GM18519 (cell line): ENCODE data around the gene OR51B6.
"Not testable (repeated sequence)": the region's sequence is repeated elsewhere in the genome, so short reads cannot be mapped to it uniquely, and the experiment has no call there.

Experiments
- ATAC-seq: cut with Tn5 transposase; IDR thresholded peaks from one replicate; pipeline ENCODE4 v1.9.1; 2021; ENCODE audit warnings: mild to moderate bottlenecking, moderate library complexity; ENCODE audit not compliant: unreplicated experiment, low FRiP score

Gene OR51B6, protein sequence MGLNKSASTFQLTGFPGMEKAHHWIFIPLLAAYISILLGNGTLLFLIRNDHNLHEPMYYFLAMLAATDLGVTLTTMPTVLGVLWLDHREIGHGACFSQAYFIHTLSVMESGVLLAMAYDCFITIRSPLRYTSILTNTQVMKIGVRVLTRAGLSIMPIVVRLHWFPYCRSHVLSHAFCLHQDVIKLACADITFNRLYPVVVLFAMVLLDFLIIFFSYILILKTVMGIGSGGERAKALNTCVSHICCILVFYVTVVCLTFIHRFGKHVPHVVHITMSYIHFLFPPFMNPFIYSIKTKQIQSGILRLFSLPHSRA

DNA sequence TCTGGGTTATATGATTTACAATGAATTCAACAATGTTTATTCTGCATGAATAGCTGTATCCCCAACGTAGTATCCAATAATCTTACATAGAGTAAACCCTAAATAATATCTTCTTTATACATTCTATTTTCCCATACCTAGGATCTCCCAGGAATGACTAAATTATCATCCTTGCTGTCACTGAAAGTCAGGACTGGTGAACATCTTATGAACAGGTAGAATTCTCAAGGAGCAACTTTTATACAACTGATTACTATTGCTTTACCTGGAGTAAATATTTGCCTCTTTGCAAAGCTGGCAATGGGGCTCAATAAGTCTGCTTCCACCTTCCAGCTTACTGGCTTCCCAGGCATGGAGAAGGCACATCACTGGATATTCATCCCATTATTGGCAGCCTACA lies at the start of gene OR51B6:
OR51B6 (plus strand) TSS at position 301 of the 400 bp plus-strand sequence; CDS start at position 301, 0 bp downstream.
- ATAC-seq = no peak

DNA sequence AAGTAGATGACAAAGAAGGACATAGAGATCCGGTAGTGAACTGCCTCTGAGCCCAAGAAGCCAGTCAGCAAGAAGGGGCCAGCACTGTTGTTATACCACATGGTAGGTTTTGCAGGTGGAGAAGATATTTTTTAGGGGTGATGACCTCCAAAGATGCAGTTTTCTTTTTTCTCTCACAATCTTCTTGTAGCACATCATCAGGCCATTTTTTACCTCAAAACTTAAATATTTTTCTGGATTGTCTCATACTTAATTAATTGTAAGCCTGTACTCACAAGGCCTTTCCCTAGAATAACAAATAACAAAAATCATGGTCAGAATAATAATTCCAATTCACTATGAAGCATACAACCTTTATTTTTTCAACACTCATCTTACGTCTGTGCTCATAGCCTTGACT lies 49.5 kb upstream of the OR51B6 start, which contains the start of gene OR51B4:
OR51B4 (minus strand) TSS at position 101 of the 400 bp plus-strand sequence; CDS start at position 101, 0 bp downstream.
- ATAC-seq = no peak

- no peak for ATAC-seq
Measured at GRCh38 chr11:5303626-5304025, 47.7 kb upstream of the OR51B6 start.

- ATAC-seq = no peak
Measured at GRCh38 chr11:5304046-5304445, 47.3 kb upstream of the OR51B6 start.

DNA sequence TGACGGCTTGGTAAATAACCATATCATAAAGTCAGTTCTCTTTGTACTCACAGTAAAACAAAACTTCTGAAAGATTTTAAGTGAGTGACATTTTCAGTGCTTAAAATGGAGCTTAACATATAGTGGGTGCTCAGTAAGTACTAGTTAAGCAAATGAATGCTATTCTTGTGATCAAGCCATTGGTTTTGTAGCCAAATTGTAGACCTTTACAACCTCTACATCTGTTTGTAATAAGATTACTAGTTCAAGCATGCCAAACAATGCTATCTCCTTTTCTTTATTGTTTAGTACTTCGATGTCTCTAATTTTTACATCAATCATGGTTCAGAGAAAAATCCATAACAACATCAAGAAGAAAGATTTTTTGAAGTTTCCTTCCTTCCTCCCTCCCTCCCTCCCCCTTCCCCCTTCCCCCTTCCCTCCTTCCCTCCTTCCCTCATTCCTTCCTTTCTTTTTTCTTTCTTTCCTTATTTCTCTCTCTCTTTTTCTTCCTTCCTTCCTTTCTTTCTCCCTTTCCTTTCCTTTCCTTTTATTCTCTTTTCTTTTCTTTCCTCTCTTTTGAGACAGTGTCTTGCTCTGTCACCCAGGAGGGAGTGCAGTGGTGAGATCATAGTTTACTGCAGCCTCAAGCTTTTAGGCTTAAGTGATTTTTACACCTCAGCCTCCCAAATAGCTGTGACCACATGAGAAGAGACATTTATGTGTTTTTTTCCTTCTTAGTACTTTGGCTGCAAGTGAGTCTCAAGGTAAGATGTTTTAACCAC lies 43.9 kb upstream of the OR51B6 start:
- ATAC-seq = no peak

DNA sequence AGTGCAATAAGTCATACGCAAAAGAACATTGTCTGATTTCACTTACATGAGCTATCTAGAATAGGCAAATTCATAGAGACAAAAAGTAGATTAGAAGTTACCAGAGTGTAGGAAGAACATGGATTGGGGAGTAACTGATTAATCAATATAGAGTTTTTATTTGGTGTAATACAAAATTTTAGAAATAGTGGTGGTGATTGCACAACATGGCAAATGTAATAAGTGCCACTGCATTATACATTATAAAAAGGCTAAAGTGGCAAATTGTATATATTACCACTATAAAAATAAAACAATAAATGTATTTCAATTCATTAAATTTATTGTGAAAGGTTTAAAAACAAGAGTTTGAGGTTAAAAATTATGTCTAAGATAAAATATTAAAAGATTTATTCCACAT lies 40.9 kb upstream of the OR51B6 start:
- no peak for ATAC-seq

GRCh38 chr11:5313326-5314023 lies 37.8 kb upstream of the OR51B6 start:
- ATAC-seq = not testable (repeated sequence)

DNA sequence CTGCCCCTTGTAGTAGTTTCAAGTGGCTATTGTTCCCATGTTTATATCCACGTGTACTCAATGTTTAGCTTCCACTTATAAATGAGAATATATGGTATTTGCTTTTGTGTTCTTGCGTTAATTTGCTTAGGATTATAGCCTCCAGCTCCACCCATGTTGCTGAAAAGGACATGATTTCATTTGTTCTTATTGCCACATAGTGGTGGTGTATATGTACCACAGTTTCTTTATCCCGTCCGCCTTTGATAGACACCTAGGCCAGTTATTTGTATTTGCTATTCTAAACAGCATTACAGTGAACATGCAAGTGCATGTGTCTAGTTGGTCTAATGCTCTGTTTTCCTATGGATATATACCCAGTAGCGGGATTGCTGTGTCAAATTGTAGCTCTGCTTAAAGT lies 34.0 kb upstream of the OR51B6 start:
- no peak for ATAC-seq

DNA sequence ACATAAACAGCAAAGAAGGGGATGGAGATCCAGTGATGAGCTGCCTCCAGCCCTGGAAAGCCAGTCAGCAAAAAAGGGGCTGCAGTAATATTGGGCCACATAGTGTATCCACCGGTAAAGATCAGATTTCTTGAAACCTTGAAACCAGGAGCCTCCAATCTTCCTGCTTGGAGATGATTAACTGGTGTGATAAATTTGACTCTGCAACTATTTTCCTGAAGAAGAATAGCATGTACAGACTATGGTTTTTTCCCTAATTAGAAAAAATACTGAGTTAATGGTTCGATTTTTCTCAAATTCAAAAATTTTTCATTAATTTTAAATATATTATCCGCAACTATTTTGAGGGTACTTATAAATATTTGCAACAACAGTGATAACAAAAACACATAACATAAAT lies 27.1 kb upstream of the OR51B6 start, which contains the start of gene OR51B2:
OR51B2 (minus strand) TSS at position 101 of the 400 bp plus-strand sequence; CDS start at position 101, 0 bp downstream.
- ATAC-seq = no peak

DNA sequence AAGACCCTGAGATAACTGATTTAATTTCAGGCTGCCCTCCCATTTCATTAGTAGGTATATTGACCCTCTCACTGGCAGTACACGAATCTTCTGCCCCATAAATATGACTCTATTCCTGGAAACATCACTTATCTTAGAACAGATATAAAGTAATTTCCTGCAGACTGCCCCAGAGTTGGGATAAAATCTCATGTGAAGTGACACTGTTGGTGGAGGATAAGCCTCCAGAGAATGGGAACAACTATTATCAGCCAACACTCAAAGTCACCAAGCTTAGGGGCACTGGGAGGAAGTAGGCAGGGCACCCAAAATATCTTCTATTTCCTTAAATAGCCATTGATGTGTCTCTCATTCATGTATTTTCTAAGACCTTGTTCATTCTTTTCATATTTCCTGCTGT lies 16.1 kb upstream of the OR51B6 start:
- no peak for ATAC-seq

GRCh38 chr11:5336331-5336730 lies 15.0 kb upstream of the OR51B6 start:
- no peak for ATAC-seq

- ATAC-seq = not testable (repeated sequence)
Measured at GRCh38 chr11:5337253-5337652, 14.1 kb upstream of the OR51B6 start.

- ATAC-seq = no peak
Measured at GRCh38 chr11:5339771-5340322, 11.5 kb upstream of the OR51B6 start.

GRCh38 chr11:5343474-5344335 lies 7.6 kb upstream of the OR51B6 start, which contains the start of gene OR51B5:
Gene OR51B5, minus strand, starts transcription at chr11:5343524. Its CDS starts 0 bp downstream, at chr11:5343524.
- no peak for ATAC-seq

DNA sequence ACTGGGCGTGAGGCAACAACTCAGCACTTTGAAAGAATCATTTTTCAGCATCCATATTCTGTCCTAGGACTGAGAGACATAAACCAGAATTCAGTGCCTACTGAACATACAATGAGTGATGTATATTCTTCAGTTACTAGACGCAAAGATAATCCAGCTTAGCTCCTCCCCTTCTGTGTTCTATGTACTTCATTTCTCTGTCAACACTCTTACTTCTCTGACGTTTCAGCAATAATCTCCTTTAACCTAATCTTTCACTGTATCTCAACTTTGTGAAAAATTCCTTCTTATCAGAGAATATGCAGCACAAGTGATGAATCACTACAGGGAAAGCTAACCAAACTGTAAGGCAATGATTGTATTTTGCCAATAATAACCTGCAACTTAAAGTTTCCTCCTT lies 5.5 kb upstream of the OR51B6 start:
- no peak for ATAC-seq

GRCh38 chr11:5348551-5349194 lies 2.6 kb upstream of the OR51B6 start:
- ATAC-seq = no peak

GRCh38 chr11:5349550-5349949 lies 1.8 kb upstream of the OR51B6 start:
- ATAC-seq = no peak

DNA sequence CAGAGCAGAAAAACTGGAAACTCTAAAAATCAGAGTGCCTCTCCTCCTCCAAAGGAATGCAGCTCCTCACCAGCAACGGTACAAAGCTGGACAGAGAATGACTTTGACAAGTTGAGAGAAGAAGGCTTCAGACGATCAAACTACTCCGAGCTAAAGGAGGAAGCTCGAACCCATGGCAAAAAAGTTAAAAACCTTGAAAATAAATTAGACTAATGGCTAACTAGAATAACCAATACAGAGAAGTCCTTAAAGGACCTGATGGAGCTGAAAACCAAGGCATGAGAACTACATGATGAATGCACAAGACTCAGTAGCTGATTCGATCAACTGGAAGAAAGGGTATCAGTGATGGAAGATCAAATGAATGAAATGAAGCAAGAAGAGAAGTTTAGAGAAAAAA lies 4.7 kb downstream of the OR51B6 start:
- not testable (repeated sequence) for ATAC-seq

- no peak for ATAC-seq
Measured at GRCh38 chr11:5362017-5362625, 10.8 kb downstream of the OR51B6 start.
